ENCODE data around the gene LMF2. TPM values are rescaled to one million over a fixed set of nuclear protein-coding genes. Genes with fewer than 3 reads are reported as not detected.

LMF2 gene
- polyA plus RNA-seq, 1 of the 3 experiments (the other 2 are of a cell fraction) = 34.3 TPM

DNA sequence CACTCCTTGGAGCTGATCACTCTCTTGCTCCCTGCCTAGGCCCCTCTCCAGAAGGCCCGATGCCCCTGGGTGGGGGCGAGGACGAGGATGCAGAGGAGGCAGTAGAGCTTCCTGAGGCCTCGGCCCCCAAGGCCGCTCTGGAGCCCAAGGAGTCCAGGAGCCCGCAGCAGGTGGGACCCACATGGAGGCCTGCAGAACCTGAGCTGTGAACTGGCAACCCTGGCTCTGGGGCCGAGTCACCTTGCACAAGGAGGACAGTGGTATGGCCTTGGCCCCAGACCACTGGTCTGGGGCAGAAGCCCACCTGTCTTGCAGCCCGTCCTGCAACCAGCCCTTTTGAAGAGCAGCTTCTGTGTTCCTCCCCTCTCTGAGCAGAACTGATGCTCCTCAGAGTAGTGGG, 11.6 kb upstream of the LMF2 start:
- ChIA-PET POLR2A (no interaction called here), CTCF (interaction anchor here (1.3 to 1.8 kb wide), 2 partner anchors 21 to 44 kb away, joined by 3 to 6 read pairs; partner anchors contain the start of gene SYCE3)
- Histone ChIP-seq H4K20me1 (ENCODE audit: insufficient read depth) (0 out of 2 replicates have a peak, but pooled peaks cover 5% of the 10 kb centered on the region), H3K4me3 (ENCODE audit: low read depth in 2 of 2, low read length in 1 of 2) (no peak overlapping the region), H3K36me3 (replicated peaks in 1 of 2; ENCODE audit: control insufficient read depth in 1 of 2, insufficient read depth in 2 of 2, low read length in 1 of 2) (peaks cover 7 to 54% of the 10 kb centered on the region in 2 experiments), H3K27me3 (ENCODE audit: insufficient read depth) (no peaks in the 10 kb centered on the region), H3K9ac (no peak overlapping the region), H3K27ac (ENCODE audit: low read depth in 2 of 2, low read length in 1 of 2) (no peak overlapping the region), H3K4me2 (no peak overlapping the region), H3K79me2 (ENCODE audit: insufficient read depth) (peaks cover 41% of the 10 kb centered on the region), H3K4me1 (ENCODE audit: control insufficient read depth in 1 of 2, insufficient read depth in 2 of 2, low read depth in 1 of 2, low read length in 1 of 2) (peaks cover 3 to 6% of the 10 kb centered on the region in 2 experiments; a peak in 2 of 4 replicates), H3K9me2 (no peaks in the 10 kb centered on the region), H3K9me3 (no peaks in the 10 kb centered on the region), H2AFZ (ENCODE audit: low read depth) (no peak overlapping the region), H3F3A (replicated peaks; ENCODE audit: insufficient read depth) (no peaks in the 10 kb centered on the region)
- TF ChIP-seq, protein P1, sequence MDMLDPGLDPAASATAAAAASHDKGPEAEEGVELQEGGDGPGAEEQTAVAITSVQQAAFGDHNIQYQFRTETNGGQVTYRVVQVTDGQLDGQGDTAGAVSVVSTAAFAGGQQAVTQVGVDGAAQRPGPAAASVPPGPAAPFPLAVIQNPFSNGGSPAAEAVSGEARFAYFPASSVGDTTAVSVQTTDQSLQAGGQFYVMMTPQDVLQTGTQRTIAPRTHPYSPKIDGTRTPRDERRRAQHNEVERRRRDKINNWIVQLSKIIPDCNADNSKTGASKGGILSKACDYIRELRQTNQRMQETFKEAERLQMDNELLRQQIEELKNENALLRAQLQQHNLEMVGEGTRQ (IDR thresholded peaks at IDR 0.05; ENCODE audit: borderline replicate concordance, low read depth, low read length) = no peak
- TF ChIP-seq ELF1 (IDR thresholded peaks at IDR 0.05) = no peak
- TF ChIP-seq, protein P2, sequence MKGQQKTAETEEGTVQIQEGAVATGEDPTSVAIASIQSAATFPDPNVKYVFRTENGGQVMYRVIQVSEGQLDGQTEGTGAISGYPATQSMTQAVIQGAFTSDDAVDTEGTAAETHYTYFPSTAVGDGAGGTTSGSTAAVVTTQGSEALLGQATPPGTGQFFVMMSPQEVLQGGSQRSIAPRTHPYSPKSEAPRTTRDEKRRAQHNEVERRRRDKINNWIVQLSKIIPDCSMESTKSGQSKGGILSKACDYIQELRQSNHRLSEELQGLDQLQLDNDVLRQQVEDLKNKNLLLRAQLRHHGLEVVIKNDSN (IDR thresholded peaks at IDR 0.05; ENCODE audit: borderline replicate concordance, low read depth) = no peak
- WGBS (ENCODE audit: low lambda C conversion rate) = 100% methylated on average over 3 of the region's 8 CpGs
- DNase-seq = peak; percentile 5

DNA sequence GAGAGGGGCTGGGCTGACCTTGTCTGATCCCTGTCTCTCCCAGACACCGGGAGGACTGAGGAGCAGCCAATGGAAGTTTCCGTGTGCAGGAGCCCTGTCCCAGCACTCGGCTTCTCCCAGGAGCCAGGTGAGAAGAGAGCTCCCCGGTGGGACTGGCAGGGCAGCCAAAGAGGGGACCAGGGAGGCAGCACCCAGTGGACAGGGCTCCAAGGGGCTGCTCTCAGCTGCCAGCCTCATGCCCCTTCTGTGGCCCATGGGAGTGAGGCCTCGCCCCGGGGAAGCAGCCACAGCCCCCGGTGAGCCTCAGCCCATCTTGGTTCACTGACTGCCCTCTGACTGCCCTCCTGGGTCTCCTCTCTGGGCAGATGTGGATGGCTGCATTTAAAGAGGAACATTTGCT, 11.1 kb upstream of the LMF2 start:
- H3K4me1 ChIP-seq (ENCODE audit: control insufficient read depth in 1 of 2, insufficient read depth in 2 of 2, low read depth in 1 of 2, low read length in 1 of 2) = peaks cover 0 to under 1% of the 10 kb centered on the region in 2 experiments; a peak in 1 of 4 replicates
- peaks cover 41% of the 10 kb centered on the region for H3K79me2 ChIP-seq (ENCODE audit: insufficient read depth)
- H4K20me1 ChIP-seq (ENCODE audit: insufficient read depth) = no peaks in the 10 kb centered on the region
- H2AFZ ChIP-seq (ENCODE audit: low read depth) = no peak overlapping the region
- TF ChIP-seq FOXJ3 (CRISPR knock-in tag; IDR thresholded peaks at IDR 0.05) (no peak), GABPA (IDR thresholded peaks at IDR 0.05; ENCODE audit: low read depth) (no peak), RXRA (IDR thresholded peaks at IDR 0.05; ENCODE audit: borderline replicate concordance, low read depth) (no peak), TEAD4 (IDR thresholded peaks at IDR 0.05; ENCODE audit: borderline replicate concordance, insufficient read depth) (no peak), NFIC (IDR thresholded peaks at IDR 0.05; ENCODE audit: borderline replicate concordance) (no peak), ELF1 (IDR thresholded peaks at IDR 0.05) (no peak), FOSL2 (IDR thresholded peaks at IDR 0.05; ENCODE audit: borderline replicate concordance, low read depth) (no peak), POLR2AphosphoS5 (IDR thresholded peaks at IDR 0.05; ENCODE audit: low read depth, low read length) (no peak)
- TF ChIP-seq, protein P3, sequence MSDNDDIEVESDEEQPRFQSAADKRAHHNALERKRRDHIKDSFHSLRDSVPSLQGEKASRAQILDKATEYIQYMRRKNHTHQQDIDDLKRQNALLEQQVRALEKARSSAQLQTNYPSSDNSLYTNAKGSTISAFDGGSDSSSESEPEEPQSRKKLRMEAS (IDR thresholded peaks at IDR 0.05; ENCODE audit: low read depth) = no peak
- TF ChIP-seq, protein P4, sequence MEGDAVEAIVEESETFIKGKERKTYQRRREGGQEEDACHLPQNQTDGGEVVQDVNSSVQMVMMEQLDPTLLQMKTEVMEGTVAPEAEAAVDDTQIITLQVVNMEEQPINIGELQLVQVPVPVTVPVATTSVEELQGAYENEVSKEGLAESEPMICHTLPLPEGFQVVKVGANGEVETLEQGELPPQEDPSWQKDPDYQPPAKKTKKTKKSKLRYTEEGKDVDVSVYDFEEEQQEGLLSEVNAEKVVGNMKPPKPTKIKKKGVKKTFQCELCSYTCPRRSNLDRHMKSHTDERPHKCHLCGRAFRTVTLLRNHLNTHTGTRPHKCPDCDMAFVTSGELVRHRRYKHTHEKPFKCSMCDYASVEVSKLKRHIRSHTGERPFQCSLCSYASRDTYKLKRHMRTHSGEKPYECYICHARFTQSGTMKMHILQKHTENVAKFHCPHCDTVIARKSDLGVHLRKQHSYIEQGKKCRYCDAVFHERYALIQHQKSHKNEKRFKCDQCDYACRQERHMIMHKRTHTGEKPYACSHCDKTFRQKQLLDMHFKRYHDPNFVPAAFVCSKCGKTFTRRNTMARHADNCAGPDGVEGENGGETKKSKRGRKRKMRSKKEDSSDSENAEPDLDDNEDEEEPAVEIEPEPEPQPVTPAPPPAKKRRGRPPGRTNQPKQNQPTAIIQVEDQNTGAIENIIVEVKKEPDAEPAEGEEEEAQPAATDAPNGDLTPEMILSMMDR (IDR thresholded peaks at IDR 0.05) = no peak
- H3K4me3 ChIP-seq (ENCODE audit: low read depth in 2 of 2, low read length in 1 of 2) = no peak overlapping the region
- H3K9me2 ChIP-seq = no peaks in the 10 kb centered on the region
- H3K9me3 ChIP-seq = no peaks in the 10 kb centered on the region
- ChIA-PET POLR2A (no interaction called here), CTCF (interaction anchor here (1.3 to 1.8 kb wide), 2 partner anchors 21 to 44 kb away, joined by 3 to 6 read pairs; partner anchors contain the start of gene SYCE3)
- H3K4me2 ChIP-seq = no peak overlapping the region
- no peaks in the 10 kb centered on the region for H3K27me3 ChIP-seq (ENCODE audit: insufficient read depth)
- H3K9ac ChIP-seq = no peak overlapping the region
- no peaks in the 10 kb centered on the region for H3F3A ChIP-seq (replicated peaks; ENCODE audit: insufficient read depth)
- DNase-seq = peak; percentile 14
- 100% methylated on average over 1 of the region's 7 CpGs for WGBS (ENCODE audit: low lambda C conversion rate)
- no peak overlapping the region for H3K27ac ChIP-seq (ENCODE audit: low read depth in 2 of 2, low read length in 1 of 2)
- H3K36me3 ChIP-seq (replicated peaks in 1 of 2; ENCODE audit: control insufficient read depth in 1 of 2, insufficient read depth in 2 of 2, low read length in 1 of 2) = peaks cover 7 to 50% of the 10 kb centered on the region in 2 experiments
